ENCODE results near the gene ATG14. TPM values are rescaled to one million over a fixed set of nuclear protein-coding genes. Genes with fewer than 3 reads are reported as not detected.
A peak's percentile ranks its signal among the peaks of the same experiment; 100 is the strongest.

ATG14 gene
- total RNA-seq, 2 donors from 2014 or later: 6.7 to 11.1 TPM

DNA sequence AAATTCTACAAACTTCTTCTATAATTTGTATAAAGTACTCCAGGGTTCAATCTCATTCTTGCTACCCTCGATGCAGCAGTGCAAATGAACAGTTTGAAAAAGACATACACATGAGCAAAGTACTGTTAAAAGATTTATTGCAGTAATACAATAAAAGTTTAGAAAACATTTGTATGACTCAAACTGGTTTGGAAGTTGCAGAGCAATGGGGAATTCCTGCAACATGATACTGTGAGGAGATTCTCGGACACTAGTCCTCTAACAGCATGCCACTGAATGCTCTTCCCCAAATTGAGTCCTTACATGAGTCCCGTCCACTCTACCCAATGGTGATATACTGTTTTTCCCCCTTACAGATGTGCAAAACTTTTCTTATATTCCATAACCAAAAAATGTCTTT lies 45.4 kb downstream of the ATG14 start:
- no peak for DNase-seq (ENCODE audit: low spot score)
- no peak overlapping the region for H3K4me3 ChIP-seq
- H3K9me3 ChIP-seq: no peaks in the 10 kb centered on the region
- no peak overlapping the region for H3K27ac ChIP-seq
- TF ChIP-seq, protein P1, sequence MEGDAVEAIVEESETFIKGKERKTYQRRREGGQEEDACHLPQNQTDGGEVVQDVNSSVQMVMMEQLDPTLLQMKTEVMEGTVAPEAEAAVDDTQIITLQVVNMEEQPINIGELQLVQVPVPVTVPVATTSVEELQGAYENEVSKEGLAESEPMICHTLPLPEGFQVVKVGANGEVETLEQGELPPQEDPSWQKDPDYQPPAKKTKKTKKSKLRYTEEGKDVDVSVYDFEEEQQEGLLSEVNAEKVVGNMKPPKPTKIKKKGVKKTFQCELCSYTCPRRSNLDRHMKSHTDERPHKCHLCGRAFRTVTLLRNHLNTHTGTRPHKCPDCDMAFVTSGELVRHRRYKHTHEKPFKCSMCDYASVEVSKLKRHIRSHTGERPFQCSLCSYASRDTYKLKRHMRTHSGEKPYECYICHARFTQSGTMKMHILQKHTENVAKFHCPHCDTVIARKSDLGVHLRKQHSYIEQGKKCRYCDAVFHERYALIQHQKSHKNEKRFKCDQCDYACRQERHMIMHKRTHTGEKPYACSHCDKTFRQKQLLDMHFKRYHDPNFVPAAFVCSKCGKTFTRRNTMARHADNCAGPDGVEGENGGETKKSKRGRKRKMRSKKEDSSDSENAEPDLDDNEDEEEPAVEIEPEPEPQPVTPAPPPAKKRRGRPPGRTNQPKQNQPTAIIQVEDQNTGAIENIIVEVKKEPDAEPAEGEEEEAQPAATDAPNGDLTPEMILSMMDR (IDR thresholded peaks at IDR 0.05): no peak
- no peaks in the 10 kb centered on the region for H3K27me3 ChIP-seq
- H3K36me3 ChIP-seq: peaks cover 20% of the 10 kb centered on the region
- H3K4me1 ChIP-seq: no peaks in the 10 kb centered on the region

DNA sequence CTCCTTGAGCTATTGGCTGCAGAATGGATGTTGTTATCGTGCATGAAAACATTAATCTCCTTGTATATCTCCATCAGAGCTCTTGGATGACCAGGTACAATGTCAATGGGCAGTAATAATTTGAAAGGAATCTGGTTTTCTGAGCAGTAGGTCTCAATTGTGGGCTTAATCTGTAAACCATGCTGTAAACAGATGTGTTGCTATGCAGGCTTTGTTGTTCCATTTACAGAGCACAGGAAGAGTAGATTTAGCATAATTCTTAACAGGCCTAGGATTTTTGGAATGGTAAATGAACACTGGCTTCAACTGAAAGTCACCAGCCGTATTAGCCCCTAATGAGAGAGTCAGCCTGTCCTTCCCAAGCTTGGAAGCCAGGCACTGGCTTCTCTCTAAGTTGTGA lies 50.4 kb downstream of the ATG14 start:
- no peaks in the 10 kb centered on the region for H3K4me1 ChIP-seq
- TF ChIP-seq, protein P1 (IDR thresholded peaks at IDR 0.05): no peak

DNA sequence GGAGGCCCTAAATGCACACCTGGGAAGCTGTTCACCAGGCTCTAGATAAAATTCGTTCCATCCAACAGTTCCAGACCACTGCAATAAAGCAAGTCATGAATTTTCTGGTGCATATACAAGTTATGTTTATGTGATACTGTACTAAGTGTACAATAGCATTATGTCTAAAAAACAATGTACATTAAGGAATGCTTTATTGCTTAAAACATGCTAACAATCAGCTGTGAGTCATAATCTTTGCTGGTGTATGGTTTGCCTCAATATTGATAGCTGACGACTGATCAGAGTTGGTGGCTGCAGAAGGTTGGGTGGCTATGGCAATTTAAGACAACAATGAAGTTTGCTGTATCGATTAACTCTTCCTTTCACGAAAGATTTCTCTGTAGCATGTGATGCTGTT lies 52.3 kb downstream of the ATG14 start:
- H3K9me3 ChIP-seq: no peaks in the 10 kb centered on the region
- H3K4me1 ChIP-seq: no peaks in the 10 kb centered on the region
- peaks cover 13% of the 10 kb centered on the region for H3K36me3 ChIP-seq
- TF ChIP-seq, protein P1 (IDR thresholded peaks at IDR 0.05): no peak
- H3K27ac ChIP-seq: no peak overlapping the region
- no peak overlapping the region for H3K4me3 ChIP-seq
- no peak for DNase-seq (ENCODE audit: low spot score)
- H3K27me3 ChIP-seq: no peaks in the 10 kb centered on the region

More for the DNA sequence above, 50.4 kb downstream of the ATG14 start:
- no peak for DNase-seq (ENCODE audit: low spot score)
- Histone ChIP-seq H3K36me3 (peaks cover 5% of the 10 kb centered on the region), H3K27me3 (no peaks in the 10 kb centered on the region), H3K4me3 (no peak overlapping the region), H3K9me3 (no peaks in the 10 kb centered on the region), H3K27ac (no peak overlapping the region)

DNA sequence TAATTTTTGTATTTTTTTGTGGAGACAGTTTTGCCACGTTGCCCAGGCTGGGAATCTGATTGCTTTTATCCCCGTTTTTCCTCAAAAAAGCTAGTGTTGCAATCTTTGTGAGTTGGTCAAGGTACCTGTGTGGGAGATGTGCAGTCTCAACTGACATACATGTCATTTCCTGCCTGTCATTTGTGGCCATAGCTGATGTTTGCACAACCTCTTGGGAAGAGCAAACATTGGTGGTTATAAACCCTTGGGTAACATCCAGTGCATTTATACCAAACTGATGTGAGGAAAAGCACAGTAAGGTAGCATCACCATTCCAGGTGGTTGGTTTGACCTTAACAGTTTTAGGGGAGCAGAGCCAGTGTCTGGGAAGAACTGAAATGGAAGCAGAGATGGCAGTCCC lies 54.7 kb downstream of the ATG14 start:
- Histone ChIP-seq H3K36me3 (peaks cover 22% of the 10 kb centered on the region), H3K4me3 (no peak overlapping the region), H3K9me3 (no peaks in the 10 kb centered on the region), H3K27me3 (no peaks in the 10 kb centered on the region), H3K4me1 (no peaks in the 10 kb centered on the region), H3K27ac (no peak overlapping the region)
- TF ChIP-seq, protein P1 (IDR thresholded peaks at IDR 0.05): no peak
- no peak for DNase-seq (ENCODE audit: low spot score)

DNA sequence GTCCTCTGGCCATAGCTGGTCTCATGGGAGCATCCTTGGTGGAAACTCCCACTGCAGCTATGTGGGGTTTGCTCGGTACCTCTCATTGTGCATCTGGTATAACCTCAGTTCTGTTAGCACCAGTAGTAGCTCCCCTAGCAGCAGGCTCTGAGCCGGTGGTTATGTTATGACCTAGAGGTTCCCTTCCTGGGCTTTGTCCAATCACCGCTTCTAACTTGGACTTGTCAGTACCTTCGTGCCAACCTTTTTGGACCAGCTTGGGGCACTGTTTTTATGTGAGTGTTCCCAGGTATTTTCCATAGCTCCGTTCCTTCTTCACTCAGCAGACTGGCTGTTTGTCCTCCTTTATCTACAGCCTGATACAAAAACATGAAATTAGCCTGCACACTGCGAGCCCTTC lies 55.7 kb downstream of the ATG14 start:
- no peaks in the 10 kb centered on the region for H3K9me3 ChIP-seq
- no peaks in the 10 kb centered on the region for H3K4me1 ChIP-seq
- no peak overlapping the region for H3K27ac ChIP-seq
- DNase-seq (ENCODE audit: low spot score): no peak
- H3K4me3 ChIP-seq: no peak overlapping the region
- TF ChIP-seq, protein P1 (IDR thresholded peaks at IDR 0.05): no peak
- no peaks in the 10 kb centered on the region for H3K27me3 ChIP-seq
- peaks cover 32% of the 10 kb centered on the region for H3K36me3 ChIP-seq

DNA sequence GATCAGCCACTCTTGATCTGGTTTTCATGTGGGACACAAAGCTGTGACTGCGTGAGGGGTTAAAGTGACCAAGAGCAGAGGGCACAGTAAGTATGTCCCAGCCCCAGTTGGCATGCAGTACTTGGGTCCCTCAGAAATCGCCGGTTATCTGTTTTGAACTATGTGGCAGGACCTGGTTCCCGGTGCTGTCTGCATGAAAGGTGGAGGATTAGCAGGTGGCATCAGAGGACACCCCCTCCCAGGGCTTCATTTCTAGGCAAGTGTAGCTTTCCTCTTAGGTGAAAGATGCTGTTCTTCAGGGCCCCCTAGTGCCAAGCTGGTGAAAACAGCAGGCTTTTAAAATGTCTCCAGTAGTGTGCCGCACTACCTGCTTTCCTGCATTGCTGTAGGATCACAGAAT lies 57.1 kb downstream of the ATG14 start:
- Histone ChIP-seq H3K27ac (no peak overlapping the region), H3K4me3 (no peak overlapping the region), H3K4me1 (no peaks in the 10 kb centered on the region), H3K9me3 (no peaks in the 10 kb centered on the region), H3K27me3 (no peaks in the 10 kb centered on the region), H3K36me3 (peaks cover 39% of the 10 kb centered on the region)
- TF ChIP-seq, protein P1 (IDR thresholded peaks at IDR 0.05): peak; percentile 50 to 56
- DNase-seq (ENCODE audit: low spot score): no peak

All from right atrium auricular region (tissue), 2 donors.